Fibroblast of skin of left quadriceps (primary cell): ENCODE data around the gene ITGB3.
"Not testable (repeated sequence)": the region's sequence is repeated elsewhere in the genome, so short reads cannot be mapped to it uniquely, and the experiment has no call there.

Source experiments
- DNase-seq, 2 experiments: peaks; one replicate each; pipeline ENCODE4 v3.0.0-alpha.2; 2013; ENCODE audit warnings: low read depth in 2 of 2

The ITGB3 gene

GRCh38 chr17:47223007-47223406 is 30.6 kb upstream of the ITGB3 start:
- no peak for DNase-seq

GRCh38 chr17:47223460-47223859 is 30.2 kb upstream of the ITGB3 start:
- no peak for DNase-seq

DNA sequence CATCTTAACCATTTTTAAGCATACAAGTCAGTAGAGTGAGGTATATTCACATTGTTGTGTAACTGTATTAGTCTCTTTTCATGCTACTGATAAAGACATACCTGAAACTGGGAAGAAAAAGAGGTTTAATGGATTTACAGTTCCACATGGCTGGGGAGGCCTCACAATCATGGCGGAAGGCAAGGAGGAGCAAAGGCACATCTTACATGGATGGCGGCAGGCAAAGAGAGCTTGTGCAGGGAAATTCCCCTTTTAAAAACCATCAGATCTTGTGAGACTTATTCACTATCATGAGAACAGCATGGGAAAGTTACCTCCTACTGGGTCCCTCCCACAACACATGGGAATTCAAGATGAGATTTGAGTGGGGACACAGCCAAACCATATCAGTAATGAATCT is 29.6 kb upstream of the ITGB3 start:
- DNase-seq: not testable (repeated sequence)

DNA sequence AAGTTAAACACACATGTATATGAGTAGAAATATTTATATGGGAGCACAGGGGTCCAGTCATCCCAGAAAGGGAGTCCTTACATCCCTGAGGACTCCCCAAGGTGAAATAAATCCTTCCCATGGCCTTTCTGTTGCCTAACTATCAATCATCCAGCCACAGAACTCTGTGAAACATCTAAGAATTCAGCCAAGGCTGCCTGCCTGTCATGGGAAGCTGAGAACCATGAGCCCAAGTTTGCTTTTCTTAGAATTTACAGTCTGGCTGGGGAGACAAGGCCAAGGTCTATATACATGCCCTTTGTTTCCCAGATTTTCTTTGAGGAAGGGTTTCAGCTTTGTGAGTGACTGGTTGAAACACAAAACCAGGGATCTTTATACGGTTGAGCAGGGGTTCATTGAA is 28.7 kb upstream of the ITGB3 start:
- no peak for DNase-seq

DNA sequence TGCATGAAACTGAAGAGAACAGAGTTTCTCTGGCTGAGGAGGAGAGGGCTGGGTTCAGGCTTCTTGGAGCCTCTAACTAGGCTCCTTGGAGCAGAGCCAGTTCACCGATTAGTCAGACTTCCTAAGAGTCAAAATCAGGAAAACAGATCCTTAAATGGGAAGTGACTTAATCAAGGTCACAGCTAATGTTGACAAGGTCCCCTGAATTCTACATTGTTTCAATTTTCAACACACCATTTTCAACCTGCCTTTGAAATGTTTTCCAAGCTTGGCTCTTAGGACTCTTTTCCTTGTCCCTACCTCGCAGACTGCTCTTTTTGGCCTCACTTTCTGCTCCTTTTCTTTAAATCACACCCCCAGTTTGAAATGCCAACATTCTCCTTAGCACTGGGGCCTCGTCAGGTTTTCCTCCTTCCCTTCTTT is 28.2 kb upstream of the ITGB3 start:
- peak; percentile 75 to 85 for DNase-seq

DNA sequence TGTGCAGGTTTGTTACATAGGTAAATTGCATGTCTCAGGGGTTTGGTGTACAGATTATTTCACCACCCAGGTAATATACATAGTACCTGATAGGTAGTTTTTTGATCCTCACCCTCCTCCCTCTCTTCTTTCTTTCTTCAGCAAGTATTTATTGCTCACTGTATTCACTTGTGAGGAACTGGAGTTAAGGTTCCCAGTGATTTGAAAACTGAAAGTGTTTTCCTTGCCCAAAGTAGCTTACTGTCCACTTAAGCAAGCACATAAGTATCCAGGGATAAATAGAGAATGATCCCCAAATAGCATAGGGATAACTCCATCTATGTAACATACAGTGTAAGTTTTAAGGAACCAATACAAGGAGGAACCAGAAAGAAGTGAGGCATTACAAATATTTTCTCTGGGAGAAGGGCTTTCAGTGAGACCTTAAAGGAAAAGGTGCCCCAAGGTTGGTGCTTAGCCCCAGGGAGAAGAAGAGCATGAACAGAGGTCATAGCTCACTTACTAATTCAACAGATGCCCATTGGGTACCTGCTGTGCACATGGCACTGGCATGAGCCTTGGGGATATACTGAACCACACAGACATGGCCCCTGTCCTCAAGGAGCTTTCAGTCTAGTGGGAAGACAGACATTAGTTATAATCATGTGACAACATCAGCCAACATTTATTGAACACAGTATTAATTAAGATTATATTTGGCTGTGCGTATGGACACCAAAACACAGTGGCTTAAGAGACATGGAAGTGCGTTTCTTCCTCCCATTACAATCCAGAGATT is 27.5 kb upstream of the ITGB3 start:
- DNase-seq: no peak

- no peak for DNase-seq
Measured at GRCh38 chr17:47227862-47228261, 25.8 kb upstream of the ITGB3 start.

GRCh38 chr17:47229535-47230443 is 23.8 kb upstream of the ITGB3 start:
- DNase-seq: peak; percentile 86 to 88

DNA sequence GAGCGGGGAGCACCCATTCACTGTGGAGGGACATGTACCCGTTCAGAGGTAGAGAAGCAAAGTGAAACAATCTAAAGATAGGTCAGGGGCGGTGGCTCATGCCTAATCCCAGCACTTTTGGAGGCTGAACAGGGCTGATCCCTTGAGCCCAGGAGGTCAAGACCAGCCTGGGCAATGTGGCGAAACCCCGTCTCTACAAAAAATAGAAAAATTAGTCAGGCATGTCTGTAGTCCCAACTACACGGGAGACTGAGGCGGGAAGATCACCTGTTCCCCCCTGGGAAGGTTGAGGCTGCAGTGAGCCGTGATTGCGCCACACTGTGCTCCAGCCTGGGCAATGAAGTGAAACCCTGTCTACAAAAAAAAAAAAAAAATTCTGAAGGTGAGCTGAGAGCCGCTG is 22.8 kb upstream of the ITGB3 start:
- DNase-seq: no peak

DNA sequence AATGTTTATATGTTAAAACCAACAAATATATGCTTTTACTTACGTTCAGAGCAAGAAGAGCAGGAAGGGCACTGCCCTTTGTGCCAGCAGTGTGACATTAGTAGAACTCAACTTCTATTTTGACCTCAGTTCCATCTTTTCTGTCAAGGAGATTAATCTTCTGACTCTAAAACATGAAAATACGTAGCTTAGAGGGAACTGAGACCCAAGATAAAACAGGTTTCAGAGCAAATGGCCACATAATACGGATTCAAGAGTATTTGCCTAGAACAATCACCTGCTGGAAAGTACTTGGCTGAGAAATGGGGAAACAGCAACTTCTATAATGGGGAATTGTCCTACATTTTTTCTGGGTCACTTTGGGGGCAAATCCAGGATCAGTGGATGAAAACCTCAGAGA is 22.3 kb upstream of the ITGB3 start:
- DNase-seq: no peak

DNA sequence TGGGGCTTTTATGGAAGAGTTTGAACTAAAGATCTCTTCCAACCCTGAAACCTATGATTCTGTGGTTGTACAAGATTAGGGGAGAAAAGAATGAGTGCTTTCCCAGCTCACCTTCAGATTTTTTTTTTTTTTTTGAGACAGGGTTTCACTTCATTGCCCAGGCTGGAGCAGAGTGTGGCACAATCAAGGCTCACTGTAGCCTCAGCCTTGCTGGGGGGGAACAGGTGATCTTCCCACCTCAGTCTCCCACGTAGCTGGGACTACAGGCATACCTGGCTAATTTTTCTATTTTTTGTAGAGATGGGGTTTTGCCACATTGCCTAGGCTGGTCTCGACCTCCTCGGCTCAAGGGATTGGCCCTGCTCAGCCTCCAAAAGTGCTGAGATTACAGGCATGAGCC is 21.8 kb upstream of the ITGB3 start:
- DNase-seq: no peak

GRCh38 chr17:47232465-47232864 is 21.2 kb upstream of the ITGB3 start:
- no peak for DNase-seq

GRCh38 chr17:47235506-47235905 is 18.1 kb upstream of the ITGB3 start:
- DNase-seq: no peak

GRCh38 chr17:47235923-47236322 is 17.7 kb upstream of the ITGB3 start:
- DNase-seq: no peak

DNA sequence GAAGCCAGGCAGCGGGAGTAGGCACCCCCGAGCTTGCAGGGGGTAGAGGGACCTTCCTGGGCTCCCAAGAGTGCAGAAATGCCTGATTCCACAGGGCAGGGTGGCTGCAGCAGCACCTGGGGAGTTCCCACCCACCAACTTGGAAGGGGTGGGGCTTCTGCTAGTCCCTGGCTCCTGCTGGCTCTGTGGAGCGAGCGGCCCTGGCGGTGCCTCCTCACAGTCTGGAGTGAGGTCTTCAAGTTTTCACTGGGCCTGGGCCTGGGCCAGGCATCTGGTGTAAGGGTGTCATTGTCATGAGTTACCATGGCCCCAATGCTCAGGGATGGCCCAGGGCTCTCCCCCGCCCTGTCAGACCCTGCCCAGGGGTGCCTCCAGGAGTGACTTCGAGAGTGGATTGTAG is 15.8 kb upstream of the ITGB3 start:
- no peak for DNase-seq

GRCh38 chr17:47238321-47239010 is 15.2 kb upstream of the ITGB3 start:
- DNase-seq: no peak

DNA sequence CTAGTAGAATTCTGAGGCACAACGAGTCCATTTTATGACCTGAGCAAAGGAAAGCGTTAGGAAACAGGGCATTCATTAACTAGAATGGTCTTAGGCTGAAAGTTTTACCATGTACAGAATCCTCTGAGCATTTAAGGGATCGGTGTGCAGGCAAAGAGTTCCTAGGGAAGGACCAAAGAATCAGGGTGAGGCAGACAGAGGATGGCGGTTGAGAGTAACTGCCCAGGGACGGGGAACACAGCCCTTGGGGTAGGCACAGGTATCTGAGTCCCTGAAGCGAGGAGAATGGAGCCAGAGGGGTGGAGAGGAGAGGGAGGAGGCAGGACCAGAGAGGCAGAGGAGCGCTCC is 14.0 kb upstream of the ITGB3 start:
- DNase-seq: no peak

DNA sequence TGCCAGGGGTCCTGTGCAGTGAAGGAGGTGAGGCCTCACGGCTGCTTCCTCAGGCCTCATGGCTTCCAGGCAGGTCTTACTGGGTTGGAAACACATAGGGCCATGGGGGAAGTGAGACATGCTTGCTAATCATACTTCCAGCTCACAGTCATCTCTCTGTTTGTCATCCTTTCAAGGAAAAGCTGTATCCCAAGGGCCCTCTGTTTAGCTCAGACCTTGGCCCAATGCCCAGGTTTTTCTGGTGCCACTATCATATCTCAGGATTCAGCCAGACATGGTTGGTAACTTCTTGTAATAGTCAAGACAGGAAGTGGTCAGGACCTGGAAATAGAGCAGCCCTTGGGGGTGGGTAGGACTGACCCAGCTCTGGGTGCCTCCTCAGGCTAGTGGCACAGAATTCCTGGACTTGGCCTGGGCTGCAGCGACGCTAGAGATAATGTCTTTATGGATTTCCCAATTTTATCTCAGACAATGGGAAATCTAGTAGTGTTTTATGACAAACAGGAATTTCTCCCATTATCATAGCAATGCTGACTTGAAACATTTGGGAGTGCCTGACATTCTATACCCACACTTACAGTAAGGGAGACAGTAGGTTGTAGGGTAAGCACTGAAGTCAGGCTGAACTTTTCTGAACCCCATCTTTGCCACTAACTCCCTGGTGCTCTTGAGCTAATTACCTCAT is 13.5 kb upstream of the ITGB3 start:
- DNase-seq: peak; percentile 74 to 77

DNA sequence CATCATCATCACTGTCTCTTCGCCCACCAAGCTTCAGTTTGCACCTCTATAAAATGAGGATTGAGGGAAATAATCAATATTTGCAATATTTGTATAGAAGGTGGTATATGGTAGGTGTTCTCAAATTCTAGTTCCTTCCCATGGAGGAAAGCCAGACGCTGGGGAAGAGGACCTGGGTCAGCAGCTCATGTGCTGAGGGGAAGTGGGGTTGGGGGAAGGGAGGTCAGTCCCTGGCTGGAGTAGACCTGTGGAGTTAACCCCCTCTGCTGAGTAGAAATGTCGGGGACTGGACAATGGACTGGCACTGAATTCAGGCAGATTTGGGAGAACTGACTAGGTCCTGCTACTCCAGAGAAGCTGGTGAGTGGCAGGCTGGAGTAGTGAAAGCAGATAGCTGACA is 12.8 kb upstream of the ITGB3 start:
- DNase-seq: no peak

DNA sequence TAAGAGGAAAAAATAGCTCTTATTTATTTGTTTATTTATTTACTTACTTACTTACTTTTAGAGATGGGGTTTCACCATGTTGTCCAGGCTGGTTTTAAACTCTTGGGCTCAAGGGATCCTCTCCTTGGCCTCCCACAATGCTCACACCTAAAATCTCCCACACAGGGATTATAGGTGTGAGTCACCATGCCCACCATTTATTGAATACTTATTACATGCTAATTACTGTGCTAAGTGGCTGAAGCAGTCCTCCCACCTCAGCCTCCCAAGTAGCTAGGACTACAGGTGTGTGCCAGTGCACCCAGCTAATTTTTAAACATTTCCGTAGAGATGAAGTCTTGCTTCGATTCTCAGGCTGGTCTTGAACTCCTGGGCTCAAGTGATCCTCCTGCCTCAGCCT is 11.0 kb upstream of the ITGB3 start:
- DNase-seq: no peak

DNA sequence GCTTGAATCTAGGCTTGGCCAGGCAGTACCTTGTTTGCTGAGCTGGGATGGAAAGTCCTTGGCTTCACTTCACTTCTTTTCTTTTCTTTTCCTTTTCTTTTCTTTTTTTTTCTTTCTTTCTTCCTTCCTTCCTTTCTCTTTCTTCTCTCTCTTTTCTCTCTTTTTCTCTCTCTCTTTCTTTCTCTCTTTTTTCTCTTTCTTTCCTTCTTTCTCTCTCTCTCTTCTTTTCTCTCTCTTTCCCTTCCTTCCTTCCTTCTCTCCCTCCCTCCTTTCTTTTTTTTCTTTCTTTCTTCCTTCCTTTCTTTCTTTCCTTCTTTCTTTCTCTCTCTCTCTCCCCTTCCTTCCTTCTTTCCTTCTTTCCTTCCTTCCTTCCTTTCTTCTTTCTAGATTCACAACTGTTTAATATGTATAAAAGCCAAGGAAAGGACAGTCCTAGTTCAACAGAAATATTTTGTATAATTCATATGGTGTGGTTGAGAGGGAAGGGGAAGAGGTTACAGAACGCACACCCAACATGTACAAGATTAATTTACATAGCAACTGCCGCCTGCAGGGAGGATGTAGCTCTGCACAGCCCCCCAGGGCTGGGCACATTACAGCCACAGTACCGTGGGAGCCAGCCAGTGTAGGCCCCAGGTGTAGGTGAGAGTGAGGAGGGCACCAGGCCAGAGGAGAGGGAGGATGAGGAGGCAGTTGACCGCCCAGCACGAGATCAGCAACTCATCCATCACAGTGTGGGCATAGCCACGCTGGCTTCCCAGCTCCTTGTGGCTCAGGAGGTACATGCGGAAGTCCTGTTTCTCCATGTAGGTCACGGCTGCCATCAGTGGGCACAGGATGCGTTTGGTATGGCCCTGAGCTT is 9.7 kb upstream of the ITGB3 start:
- no peak for DNase-seq
